Measurements from ENCODE around the gene TRAPPC6A. TPM values are rescaled to one million over a fixed set of nuclear protein-coding genes. Genes with fewer than 3 reads are reported as not detected.

TRAPPC6A gene
- total RNA-seq, 1 donor from 2014 or later, result 14.7 TPM

GRCh38 chr19:45128146-45128545 lies 49.9 kb downstream of the TRAPPC6A start:
- H3K27ac ChIP-seq (ENCODE audit: low read depth, low read length), result no peak overlapping the region
- Mint-ChIP-seq H3K27ac (ENCODE audit: unreplicated experiment) (no peak overlapping the region), H3K9me3 (ENCODE audit: unreplicated experiment) (no peaks in the 10 kb centered on the region), H3K27me3 (ENCODE audit: low read depth, unreplicated experiment) (no peaks in the 10 kb centered on the region), H3K4me1 (ENCODE audit: low read depth, unreplicated experiment) (peaks cover 3% of the 10 kb centered on the region), H3K36me3 (ENCODE audit: low read depth, unreplicated experiment) (peaks cover 3% of the 10 kb centered on the region), H3K4me3 (ENCODE audit: unreplicated experiment) (no peak overlapping the region)
- H3K36me3 ChIP-seq (ENCODE audit: insufficient read depth, low read length), result no peaks in the 10 kb centered on the region
- no peak overlapping the region for H2AFZ ChIP-seq (ENCODE audit: low read depth, low read length)
- H3K27me3 ChIP-seq (ENCODE audit: insufficient read depth, low read length), result no peaks in the 10 kb centered on the region
- peaks cover 94% of the 10 kb centered on the region for H4K20me1 ChIP-seq (ENCODE audit: insufficient read depth, low read length)
- H3K9ac ChIP-seq (ENCODE audit: low read length), result no peak overlapping the region
- no peak overlapping the region for H3K4me2 ChIP-seq (ENCODE audit: low read length)
- FAIRE-seq, result no peak
- no peak overlapping the region for H3K4me3 ChIP-seq (ENCODE audit: insufficient read depth, low read depth, low read length)
- DNase-seq (ENCODE audit: low read depth), result no peak
- no peaks in the 10 kb centered on the region for H3K9me3 ChIP-seq (ENCODE audit: insufficient read depth, low read depth, low read length)
- peaks cover 82% of the 10 kb centered on the region for H3K79me2 ChIP-seq (ENCODE audit: insufficient read depth, low read length)
- TF ChIP-seq EZH2 (IDR thresholded peaks at IDR 0.05; ENCODE audit: insufficient read depth, low read length) (no peak), CTCF (IDR thresholded peaks at IDR 0.05; ENCODE audit: insufficient read depth, low read depth, low read length) (no peak)
- H3K4me1 ChIP-seq (ENCODE audit: insufficient read depth, low read length), result peaks cover 5% of the 10 kb centered on the region

- H3K79me2 ChIP-seq (ENCODE audit: insufficient read depth, low read length), result peaks cover 85% of the 10 kb centered on the region
- no peak overlapping the region for H3K27ac Mint-ChIP-seq (ENCODE audit: unreplicated experiment)
Measured at GRCh38 chr19:45126654-45127053, 51.4 kb downstream of the TRAPPC6A start.

More at GRCh38 chr19:45126654-45127053, 51.4 kb downstream of the TRAPPC6A start:
- Histone ChIP-seq H3K4me1 (ENCODE audit: insufficient read depth, low read length) (peaks cover 5% of the 10 kb centered on the region), H3K36me3 (ENCODE audit: insufficient read depth, low read length) (no peaks in the 10 kb centered on the region), H3K4me2 (ENCODE audit: low read length) (no peak overlapping the region), H3K9ac (ENCODE audit: low read length) (no peak overlapping the region), H3K27ac (ENCODE audit: low read depth, low read length) (no peak overlapping the region), H3K4me3 (ENCODE audit: insufficient read depth, low read depth, low read length) (no peak overlapping the region), H3K27me3 (ENCODE audit: insufficient read depth, low read length) (no peaks in the 10 kb centered on the region), H2AFZ (ENCODE audit: low read depth, low read length) (no peak overlapping the region), H3K9me3 (ENCODE audit: insufficient read depth, low read depth, low read length) (no peaks in the 10 kb centered on the region), H4K20me1 (ENCODE audit: insufficient read depth, low read length) (peaks cover 95% of the 10 kb centered on the region)
- H3K4me3 Mint-ChIP-seq (ENCODE audit: unreplicated experiment), result no peak overlapping the region
- H3K9me3 Mint-ChIP-seq (ENCODE audit: unreplicated experiment), result no peaks in the 10 kb centered on the region
- H3K4me1 Mint-ChIP-seq (ENCODE audit: low read depth, unreplicated experiment), result peaks cover 3% of the 10 kb centered on the region
- H3K36me3 Mint-ChIP-seq (ENCODE audit: low read depth, unreplicated experiment), result peaks cover 2% of the 10 kb centered on the region
- TF ChIP-seq EZH2 (IDR thresholded peaks at IDR 0.05; ENCODE audit: insufficient read depth, low read length) (no peak), CTCF (IDR thresholded peaks at IDR 0.05; ENCODE audit: insufficient read depth, low read depth, low read length) (no peak)
- FAIRE-seq, result no peak
- H3K27me3 Mint-ChIP-seq (ENCODE audit: low read depth, unreplicated experiment), result no peaks in the 10 kb centered on the region
- DNase-seq (ENCODE audit: low read depth), result no peak
